ENCODE results near the gene UBE2B.

The UBE2B gene

GRCh38 chr5:134355681-134356080 is 15.7 kb upstream of the UBE2B start:
- Histone ChIP-seq H3K4me1 (ENCODE audit: control insufficient read depth, insufficient read depth, low read length) (no peaks in the 10 kb centered on the region), H3K27ac (ENCODE audit: extremely low read depth, low read depth, low read length) (no peak overlapping the region), H3K36me3 (ENCODE audit: control insufficient read depth in 2 of 2, insufficient read depth in 1 of 2, low read length in 2 of 2) (no peaks in the 10 kb centered on the region; a peak in 1 of 3 replicates), H3K4me3 (ENCODE audit: low read depth, low read length) (no peak overlapping the region), H3K9me3 (ENCODE audit: control insufficient read depth, insufficient read depth, low read depth, low read length) (no peaks in the 10 kb centered on the region)
- CTCF ChIA-PET = no interaction called here
- TF ChIP-seq INSM2 (tag by site-specific recombination; IDR thresholded peaks at IDR 0.05) (no peak), ZSCAN30 (tag by site-specific recombination; IDR thresholded peaks at IDR 0.05) (no peak), ZNF701 (tag by site-specific recombination; IDR thresholded peaks at IDR 0.05) (no peak), SCRT1 (tag by site-specific recombination; IDR thresholded peaks at IDR 0.05; ENCODE audit: borderline replicate concordance) (no peak), ZNF112 (tag by site-specific recombination; IDR thresholded peaks at IDR 0.05) (no peak)
- POLR2A ChIA-PET = no interaction called here

GRCh38 chr5:134365604-134366003 is 5.8 kb upstream of the UBE2B start:
- no peak overlapping the region for H3K27ac ChIP-seq (ENCODE audit: extremely low read depth, low read depth, low read length)
- no peaks in the 10 kb centered on the region for H3K4me1 ChIP-seq (ENCODE audit: control insufficient read depth, insufficient read depth, low read length)
- no peaks in the 10 kb centered on the region; a peak in 1 of 3 replicates for H3K36me3 ChIP-seq (ENCODE audit: control insufficient read depth in 2 of 2, insufficient read depth in 1 of 2, low read length in 2 of 2)
- ChIA-PET POLR2A (no interaction called here), CTCF (interaction anchor here (1.2 kb wide), 1 partner anchor 17 kb away, joined by 3 read pairs; no protein-coding TSS in a partner anchor)
- TF ChIP-seq FEZF1 (tag by site-specific recombination; IDR thresholded peaks at IDR 0.05) (no peak), ZNF664 (tag by site-specific recombination; IDR thresholded peaks at IDR 0.05) (no peak), ZBTB8A (tag by site-specific recombination; IDR thresholded peaks at IDR 0.05) (no peak), ZNF391 (tag by site-specific recombination; IDR thresholded peaks at IDR 0.05; ENCODE audit: borderline replicate concordance, low read depth) (no peak), ZNF514 (tag by site-specific recombination; IDR thresholded peaks at IDR 0.05) (no peak), ZNF518A (tag by site-specific recombination; conservative IDR thresholded peaks at IDR 0.05; ENCODE audit: low read depth) (no peak), OSR2 (tag by site-specific recombination; IDR thresholded peaks at IDR 0.05) (no peak), SCRT2 (tag by site-specific recombination; IDR thresholded peaks at IDR 0.05) (no peak), ZNF600 (tag by site-specific recombination; IDR thresholded peaks at IDR 0.05) (no peak), ZNF114 (tag by site-specific recombination; IDR thresholded peaks at IDR 0.05) (no peak), ZSCAN16 (tag by site-specific recombination; IDR thresholded peaks at IDR 0.05) (no peak), ZNF707 (tag by site-specific recombination; IDR thresholded peaks at IDR 0.05) (no peak), ZNF692 (tag by site-specific recombination; IDR thresholded peaks at IDR 0.05) (no peak), ZNF660 (tag by site-specific recombination; IDR thresholded peaks at IDR 0.05) (no peak), PRDM1 (tag by site-specific recombination; IDR thresholded peaks at IDR 0.05) (no peak), GLI2 (tag by site-specific recombination; IDR thresholded peaks at IDR 0.05; ENCODE audit: borderline replicate concordance, low read depth) (no peak)
- H3K9me3 ChIP-seq (ENCODE audit: control insufficient read depth, insufficient read depth, low read depth, low read length) = no peaks in the 10 kb centered on the region
- H3K4me3 ChIP-seq (ENCODE audit: low read depth, low read length) = no peak overlapping the region

Data from HEK293 (cell line).